ENCODE data around the gene CSF2.
"Not testable (repeated sequence)": the region's sequence is repeated elsewhere in the genome, so short reads cannot be mapped to it uniquely, and the experiment has no call there.

CSF2 gene

DNA sequence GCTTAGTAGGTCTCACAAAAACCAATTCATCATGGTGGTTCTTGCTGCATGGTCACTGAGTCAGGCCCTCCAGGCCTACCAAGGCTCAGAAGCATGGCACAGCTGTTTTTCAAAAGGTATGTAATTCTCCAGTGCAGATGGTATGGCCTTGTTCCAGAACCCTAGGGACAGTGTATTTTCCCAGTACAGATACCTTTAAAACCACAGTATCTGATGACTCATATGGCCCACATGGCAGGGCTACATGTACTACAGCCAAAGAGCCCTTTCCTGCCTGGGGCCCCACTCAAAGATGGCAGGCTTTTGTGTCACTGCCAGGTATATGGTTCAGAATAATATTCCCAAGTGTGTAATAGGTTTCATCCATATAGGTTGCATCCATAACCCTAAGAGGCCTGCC, 16.5 kb downstream of the CSF2 start:
- DNase-seq: peak; percentile 90

DNA sequence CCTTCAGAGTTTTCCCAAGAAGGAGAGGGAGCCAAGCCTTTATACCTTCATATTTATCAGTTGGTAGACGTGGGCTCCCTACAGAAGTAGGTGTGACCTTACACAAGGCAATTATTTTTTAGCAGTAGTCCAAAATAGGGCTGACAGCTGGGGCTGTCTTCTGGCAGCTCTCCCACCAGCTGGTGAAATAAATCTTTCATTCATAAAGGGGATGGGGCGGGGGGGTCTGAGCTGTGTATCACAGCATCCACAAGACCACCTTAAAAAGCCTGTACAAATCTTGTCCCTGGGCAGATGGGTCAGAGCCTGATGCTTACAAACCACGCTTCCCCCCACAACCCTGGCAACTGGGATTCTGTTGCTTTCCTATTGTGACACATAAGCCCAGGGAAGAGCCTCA, 19.7 kb downstream of the CSF2 start:
- no peak for DNase-seq

GRCh38 chr5:132094393-132095076, 20.9 kb downstream of the CSF2 start:
- peak; percentile 98 for DNase-seq

DNA sequence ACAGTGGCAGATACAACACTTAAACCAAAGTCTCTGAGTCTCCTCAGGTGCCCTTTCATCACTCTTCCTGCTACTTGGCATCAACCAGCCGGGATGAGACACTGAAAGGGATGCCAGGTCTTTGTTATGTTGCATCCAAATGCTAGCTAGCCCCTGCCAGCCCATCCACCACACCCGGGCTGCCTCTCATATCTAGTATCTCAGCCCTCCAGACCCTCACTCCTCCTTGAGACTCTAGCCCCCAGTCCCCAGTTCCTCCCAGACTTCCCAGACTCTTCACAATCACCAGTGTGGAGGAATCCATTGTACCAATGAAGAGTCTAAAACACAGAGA, 21.5 kb downstream of the CSF2 start:
- DNase-seq: no peak

DNA sequence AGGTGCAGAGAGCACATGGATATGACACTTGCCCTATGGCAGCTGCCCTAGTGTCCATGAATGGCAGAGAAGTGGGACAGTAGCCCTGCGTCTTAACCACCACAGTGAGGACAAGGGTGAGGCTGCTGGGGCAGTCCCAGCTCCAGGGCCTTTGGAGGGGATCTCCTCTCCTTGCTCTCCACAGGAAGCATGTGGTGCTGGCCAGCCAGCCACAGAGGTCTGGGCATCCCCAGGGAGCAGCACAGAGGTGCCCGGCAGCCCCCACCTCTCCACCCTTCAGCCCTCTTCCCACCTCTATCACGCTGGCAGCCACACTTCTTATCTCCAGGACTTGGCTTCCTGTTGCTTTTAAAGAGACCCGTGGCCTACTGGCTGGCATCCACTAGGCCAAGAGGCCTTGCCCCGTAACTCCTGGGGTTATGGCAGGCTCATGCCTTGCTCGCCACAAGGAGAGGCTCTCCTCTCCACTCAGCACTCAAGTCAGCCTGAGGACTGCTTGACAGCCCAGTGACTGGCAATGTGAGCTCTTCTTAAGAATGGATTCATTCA, 21.9 kb downstream of the CSF2 start:
- no peak for DNase-seq

- no peak for DNase-seq
Observed at GRCh38 chr5:132096904-132097303, 23.3 kb downstream of the CSF2 start.

GRCh38 chr5:132098151-132098594, 24.6 kb downstream of the CSF2 start:
- DNase-seq: peak; percentile 65

GRCh38 chr5:132098621-132099020, 25.0 kb downstream of the CSF2 start:
- peak; percentile 36 for DNase-seq

DNA sequence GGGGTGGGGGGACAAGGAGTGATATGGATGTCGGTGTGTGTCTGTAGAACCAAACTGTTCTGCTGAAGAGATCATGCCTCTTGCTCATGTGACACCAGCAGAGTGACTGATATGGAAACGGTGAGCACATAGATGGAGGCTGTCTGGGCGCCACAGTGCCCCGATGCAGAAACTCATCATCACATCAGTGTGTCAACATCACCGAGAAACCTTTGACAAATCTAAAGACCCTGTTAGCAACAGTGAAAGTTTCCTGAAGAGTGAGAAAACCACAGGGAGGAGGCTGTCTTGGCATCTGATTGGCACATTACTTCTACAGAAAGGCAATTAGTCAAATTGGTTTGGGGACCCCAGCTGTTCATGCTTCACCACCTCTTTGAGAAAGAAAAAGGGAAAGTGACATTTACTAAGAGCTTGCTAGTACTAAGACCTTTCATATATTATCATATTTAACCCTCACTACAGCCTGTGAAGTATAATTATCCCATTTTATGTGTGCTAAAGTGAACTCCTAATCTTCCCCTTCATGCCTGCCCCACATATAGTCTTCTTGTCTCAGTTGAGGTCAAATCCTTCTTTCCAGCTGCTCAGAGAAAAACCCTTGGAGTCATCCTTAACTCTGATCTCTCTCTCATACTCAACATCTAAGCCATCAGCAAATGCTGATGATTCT, 25.6 kb downstream of the CSF2 start:
- no peak for DNase-seq

GRCh38 chr5:132099905-132100304, 26.3 kb downstream of the CSF2 start:
- DNase-seq: no peak

GRCh38 chr5:132100672-132101261, 27.2 kb downstream of the CSF2 start:
- no peak for DNase-seq

GRCh38 chr5:132101385-132101880, 27.8 kb downstream of the CSF2 start:
- no peak for DNase-seq

- DNase-seq: no peak
Observed at GRCh38 chr5:132102101-132102701, 28.6 kb downstream of the CSF2 start.

DNA sequence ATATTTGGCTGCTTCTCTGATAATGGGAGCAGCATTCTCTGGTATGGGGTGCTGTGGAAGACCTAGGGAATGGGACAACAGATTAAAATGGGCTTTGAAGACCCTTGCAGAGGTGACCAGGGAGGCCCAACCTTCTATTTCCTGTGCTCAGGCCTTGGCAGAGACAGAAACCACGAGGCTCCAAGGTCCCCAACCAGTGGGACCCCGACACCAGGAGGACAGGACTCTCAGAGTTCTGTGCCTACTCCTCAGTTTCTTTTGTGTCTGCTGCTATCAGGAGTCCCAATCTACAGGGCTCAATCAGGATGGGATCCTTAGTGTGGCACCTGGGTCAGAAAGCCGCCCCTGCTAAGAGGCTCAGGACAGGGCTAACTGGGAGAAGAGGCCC, 29.3 kb downstream of the CSF2 start:
- DNase-seq: no peak

DNA sequence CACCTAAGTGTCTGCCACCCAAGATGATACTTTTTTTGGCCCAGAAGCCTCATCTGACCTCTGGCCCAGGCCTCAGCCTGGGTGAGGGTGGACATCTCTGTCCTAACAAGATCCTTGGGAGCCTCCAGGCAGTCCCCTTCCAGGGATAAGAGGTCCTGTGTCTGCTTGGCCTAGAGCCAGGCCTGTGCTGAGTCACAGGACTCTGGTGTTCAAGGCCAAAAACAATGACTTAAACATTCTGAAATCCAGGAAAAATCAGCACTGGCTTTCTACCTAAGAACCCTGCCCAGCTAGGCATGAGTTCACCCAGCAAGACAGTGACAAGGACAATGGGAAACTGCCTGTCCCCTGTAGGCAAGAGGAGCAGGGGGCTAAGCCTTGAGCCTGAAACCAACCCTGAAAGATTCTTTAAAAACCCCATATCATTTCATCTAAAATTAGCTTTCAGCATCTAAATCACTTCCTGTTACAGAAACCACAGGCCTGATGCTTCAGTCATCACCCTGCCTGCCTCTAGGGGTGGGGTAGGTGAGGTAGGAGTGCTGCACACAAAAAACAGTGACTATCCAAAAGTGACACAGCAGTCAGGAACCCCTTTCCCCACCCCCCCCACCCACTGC, 29.9 kb downstream of the CSF2 start:
- peak; percentile 96 for DNase-seq

- no peak for DNase-seq
Observed at GRCh38 chr5:132103969-132104391, 30.4 kb downstream of the CSF2 start.

- DNase-seq: peak; percentile 27
Observed at GRCh38 chr5:132104556-132104955, 31.0 kb downstream of the CSF2 start.

DNA sequence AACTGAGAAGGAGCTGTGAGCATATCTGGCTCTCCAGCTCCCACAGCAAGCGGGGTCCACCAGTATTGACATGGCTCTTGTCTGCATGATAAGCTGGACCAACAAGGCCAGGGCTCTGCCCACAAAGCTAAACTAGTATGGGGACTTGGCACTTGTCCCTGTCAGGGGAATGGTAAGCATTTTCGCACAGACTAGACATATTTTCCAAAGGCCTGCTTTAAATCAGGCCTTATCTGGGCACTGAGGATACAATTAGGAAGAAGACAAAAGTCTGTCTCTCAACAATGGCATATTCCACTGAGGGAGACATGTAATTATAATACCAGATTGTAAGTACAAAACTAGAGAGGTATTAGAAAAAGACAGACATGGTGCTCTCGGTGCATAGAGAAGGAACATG, 32.1 kb downstream of the CSF2 start:
- no peak for DNase-seq

DNA sequence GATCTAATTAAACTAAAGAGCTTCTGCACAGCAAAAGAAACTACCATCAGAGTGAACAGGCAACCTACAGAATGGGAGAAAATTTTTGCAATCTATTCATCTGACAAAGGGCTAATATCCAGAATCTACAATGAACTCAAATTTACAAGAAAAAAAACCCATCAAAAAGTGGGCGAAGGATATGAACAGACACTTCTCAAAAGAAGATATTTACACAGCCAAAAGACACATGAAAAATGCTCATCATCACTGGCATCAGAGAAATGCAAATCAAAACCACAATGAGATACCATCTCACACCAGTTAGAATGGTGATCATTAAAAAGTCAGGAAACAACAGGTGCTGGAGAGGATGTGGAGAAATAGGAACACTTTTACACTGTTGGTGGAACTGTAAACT, 34.9 kb downstream of the CSF2 start:
- DNase-seq: not testable (repeated sequence)

- not testable (repeated sequence) for DNase-seq
Observed at GRCh38 chr5:132108957-132109356, 35.4 kb downstream of the CSF2 start.

DNA sequence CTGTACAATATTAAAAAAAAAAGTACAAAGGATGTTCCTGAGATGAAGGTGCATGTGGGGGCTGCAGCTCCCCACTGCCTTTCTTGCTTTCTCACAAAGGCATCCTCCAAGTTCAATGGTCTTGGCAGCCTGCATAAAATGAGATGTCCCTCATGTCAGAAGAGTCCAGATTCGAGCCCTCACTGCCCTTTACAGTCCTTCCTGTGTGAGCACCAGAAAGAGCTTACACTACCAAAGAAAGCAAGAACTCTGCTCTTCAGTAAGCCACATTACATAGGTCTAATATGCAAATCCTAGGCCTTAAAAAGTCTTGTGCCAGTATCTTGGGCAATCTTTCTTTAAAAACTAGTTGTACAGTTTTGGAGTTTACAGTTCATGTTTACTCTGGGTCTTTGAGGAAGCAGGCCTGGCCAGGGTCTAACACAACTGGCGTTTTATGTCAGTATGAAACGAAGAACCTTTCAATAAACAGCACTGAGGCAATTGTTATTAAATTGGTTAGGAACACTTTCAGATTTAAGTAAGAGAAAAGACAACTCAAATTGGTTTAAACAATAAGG, 36.0 kb downstream of the CSF2 start:
- DNase-seq: no peak

DNA sequence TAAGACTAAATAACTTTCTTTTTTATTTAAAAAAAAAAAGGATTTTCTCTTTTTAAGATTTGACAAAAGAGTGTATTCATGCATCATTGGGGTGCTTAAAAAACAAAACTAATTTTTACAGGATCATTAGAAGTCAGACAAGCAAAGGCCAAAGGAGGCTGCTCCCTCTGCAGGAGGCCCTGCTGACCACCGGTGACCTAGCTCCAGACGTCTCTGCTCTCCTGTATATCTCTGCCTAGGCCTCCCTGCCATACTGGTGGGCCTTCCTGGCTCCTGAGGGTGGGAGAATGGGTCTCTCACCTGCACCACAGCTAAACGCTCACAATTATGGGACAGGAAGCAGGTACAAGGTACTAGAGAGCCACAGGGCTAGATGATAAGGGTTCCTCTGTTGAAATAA, 36.6 kb downstream of the CSF2 start:
- no peak for DNase-seq
